ENCODE measurements around the gene TMCO4.
A peak's percentile ranks its signal among the peaks of the same experiment; 100 is the strongest.

Gene TMCO4

DNA sequence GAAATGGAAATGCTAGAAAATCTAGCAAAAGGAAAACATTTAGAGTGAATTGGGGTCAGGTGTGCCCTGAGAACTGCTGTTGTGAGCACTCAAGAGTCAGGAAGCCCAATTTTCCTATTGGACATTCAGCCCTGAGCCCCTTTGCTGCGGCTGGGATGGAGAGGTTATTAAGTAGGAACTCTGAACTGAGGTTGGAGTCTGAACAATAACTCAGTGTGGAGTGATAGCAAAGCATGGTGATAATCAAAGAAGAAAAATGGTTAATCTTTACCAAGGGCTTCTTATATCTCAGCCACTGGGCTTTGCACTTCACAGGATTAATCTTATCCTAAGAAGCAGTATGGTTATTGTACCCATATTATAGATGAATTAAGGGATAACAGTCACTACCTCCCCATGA, 52.0 kb downstream of the TMCO4 start:
- no peak for DNase-seq (ENCODE audit: low spot score)

DNA sequence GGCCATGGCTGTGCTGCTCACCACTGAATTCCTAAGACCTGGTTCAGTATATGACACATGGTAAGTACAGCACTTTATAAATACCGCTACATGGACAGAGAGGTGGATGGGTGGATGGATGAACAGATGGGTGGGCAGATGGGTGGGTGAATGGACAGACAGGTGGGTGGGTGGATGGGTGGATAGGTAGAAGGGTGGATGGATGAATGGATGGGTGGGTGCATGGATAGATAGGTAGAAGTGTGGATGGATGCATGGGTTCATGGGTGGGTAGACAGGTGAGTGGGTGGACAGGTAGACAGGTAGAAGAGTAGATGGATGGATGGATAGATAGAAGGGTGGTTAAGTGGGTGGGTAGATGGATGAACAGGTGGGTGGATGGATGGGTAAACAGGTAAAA, 54.8 kb downstream of the TMCO4 start:
- no peak for DNase-seq (ENCODE audit: low spot score)

GRCh38 chr1:19744335-19744743, 55.4 kb downstream of the TMCO4 start:
- DNase-seq (ENCODE audit: low spot score) = peak; percentile 22

GRCh38 chr1:19743793-19744192, 55.9 kb downstream of the TMCO4 start:
- DNase-seq (ENCODE audit: low spot score) = no peak

- DNase-seq (ENCODE audit: low spot score) = no peak
Observed at GRCh38 chr1:19743180-19743579, 56.5 kb downstream of the TMCO4 start.

GRCh38 chr1:19739628-19740027, 60.1 kb downstream of the TMCO4 start:
- DNase-seq (ENCODE audit: low spot score) = no peak

DNA sequence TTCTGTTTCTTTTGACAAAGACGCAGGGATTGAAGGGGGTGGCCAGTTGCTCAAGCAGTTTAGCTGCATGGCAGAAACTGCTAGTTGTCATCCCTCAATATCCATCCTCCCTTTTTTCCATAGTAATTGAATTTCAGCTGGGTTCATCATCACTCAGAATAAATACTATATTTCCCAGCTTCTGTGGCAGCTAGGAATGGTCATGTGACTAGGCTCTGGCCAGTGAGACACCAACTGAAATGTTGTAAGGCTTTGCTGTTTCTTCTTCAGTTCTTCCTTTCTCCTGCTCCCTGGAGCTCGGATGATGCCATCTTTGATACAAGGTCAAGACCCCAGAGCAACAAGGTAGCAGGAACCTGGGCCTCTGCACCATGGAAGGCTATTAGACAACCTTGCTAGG, 61.0 kb downstream of the TMCO4 start:
- no peak for DNase-seq (ENCODE audit: low spot score)

- no peak for DNase-seq (ENCODE audit: low spot score)
Observed at GRCh38 chr1:19738076-19738475, 61.6 kb downstream of the TMCO4 start.

DNA sequence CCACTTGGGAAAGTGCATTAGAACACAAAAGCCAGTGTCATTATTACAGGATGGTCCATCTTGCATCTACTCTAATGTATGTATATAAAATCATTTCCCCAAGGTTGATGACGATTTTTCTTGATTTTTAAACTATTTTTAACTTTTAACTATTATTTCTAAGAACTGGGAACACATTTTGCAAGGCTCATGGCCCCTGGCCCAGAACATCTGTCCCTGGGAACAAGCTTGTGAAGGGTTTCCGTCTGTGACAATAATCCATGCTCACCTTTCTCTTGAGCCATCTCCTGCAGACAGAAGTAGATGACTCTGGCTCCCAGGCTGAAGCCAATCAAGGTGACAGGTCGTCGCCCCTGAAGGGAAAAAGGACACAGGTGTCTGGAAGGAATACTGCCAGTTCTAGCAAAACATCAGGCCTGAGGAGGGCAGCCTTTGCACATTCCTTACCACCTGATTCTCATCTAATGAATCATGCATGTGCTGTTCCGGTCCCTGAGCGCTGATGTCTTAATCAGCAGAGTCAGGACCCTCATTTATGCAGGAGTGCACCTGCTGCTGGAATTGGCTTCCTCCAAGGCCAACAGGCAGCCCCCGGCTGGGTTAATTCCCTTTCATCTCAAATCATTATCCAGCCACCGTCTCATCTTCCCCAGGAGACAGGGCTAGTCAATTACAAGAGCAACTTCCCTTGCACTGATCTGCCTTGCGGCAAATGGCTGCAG, 62.5 kb downstream of the TMCO4 start:
- no peak for DNase-seq (ENCODE audit: low spot score)

- peak; percentile 99 for DNase-seq (ENCODE audit: low spot score)
Observed at GRCh38 chr1:19735440-19736127, 64.1 kb downstream of the TMCO4 start.

- DNase-seq (ENCODE audit: low spot score) = peak; percentile 53
Observed at GRCh38 chr1:19734472-19734999, 65.2 kb downstream of the TMCO4 start.

GRCh38 chr1:19734056-19734455, 65.7 kb downstream of the TMCO4 start:
- no peak for DNase-seq (ENCODE audit: low spot score)

DNA sequence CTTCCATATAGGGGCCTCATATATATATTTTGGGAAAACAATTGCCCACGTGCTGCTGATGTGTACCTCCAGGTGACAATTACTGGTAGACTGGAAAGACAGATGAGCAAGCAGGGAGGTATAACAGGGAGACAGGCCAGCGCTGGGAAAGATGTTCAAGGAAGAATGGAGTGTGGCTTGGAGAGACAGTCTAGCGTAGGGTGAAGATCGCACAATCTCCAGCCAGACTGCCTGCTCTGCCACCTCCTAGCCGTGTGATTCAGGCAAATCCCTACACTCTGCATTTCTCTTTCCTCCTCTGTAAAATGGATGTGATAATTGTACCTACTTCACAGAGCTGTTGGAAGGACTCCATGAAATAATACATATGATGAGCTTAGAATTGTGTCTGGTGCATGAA, 66.1 kb downstream of the TMCO4 start:
- DNase-seq (ENCODE audit: low spot score) = no peak

- DNase-seq (ENCODE audit: low spot score) = no peak
Observed at GRCh38 chr1:19731311-19731821, 68.3 kb downstream of the TMCO4 start.

- DNase-seq (ENCODE audit: low spot score) = no peak
Observed at GRCh38 chr1:19730793-19731192, 68.9 kb downstream of the TMCO4 start.

DNA sequence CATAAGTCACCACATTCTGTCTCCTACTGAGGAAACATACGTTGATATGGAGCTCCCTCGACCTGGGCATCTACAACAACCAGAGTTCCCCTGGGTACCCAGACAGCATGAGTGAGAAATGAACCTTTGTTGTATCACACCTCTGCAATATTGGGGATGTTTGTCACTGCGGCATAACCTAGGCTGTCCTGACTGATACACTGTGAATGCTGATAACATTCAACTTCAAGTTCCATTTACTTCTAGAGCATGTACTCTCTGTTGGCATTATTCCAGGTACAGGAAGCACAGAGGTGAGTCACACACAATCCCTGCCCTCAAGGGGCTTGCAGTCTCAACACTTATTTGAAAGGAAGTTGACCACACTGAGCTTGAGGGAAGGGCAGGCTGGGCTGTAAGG, 69.5 kb downstream of the TMCO4 start:
- no peak for DNase-seq (ENCODE audit: low spot score)

GRCh38 chr1:19728413-19729145, 71.1 kb downstream of the TMCO4 start:
- DNase-seq (ENCODE audit: low spot score) = no peak

GRCh38 chr1:19725606-19726005, 74.1 kb downstream of the TMCO4 start:
- DNase-seq (ENCODE audit: low spot score) = no peak

DNA sequence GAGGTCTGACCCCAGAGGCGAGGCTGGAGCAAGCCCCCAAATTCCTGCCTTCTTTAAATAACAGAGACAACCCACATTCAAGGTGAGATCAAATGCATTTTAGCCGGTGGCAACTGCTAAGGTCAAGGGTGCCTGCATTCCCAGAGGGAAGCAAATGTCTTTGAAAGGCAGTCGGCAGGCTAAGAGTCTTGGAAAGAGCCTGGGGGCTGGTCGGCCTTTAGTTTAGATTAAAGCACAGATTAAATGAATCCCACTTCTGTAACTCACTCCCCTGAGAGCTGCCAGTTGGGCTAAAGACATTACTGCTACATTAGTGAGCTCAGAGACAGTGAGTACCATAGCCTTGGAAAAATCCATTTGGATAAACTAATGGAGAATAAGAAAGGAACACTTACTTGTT, 75.8 kb downstream of the TMCO4 start:
- no peak for DNase-seq (ENCODE audit: low spot score)

- DNase-seq (ENCODE audit: low spot score) = no peak
Observed at GRCh38 chr1:19720973-19721372, 78.7 kb downstream of the TMCO4 start.

DNA sequence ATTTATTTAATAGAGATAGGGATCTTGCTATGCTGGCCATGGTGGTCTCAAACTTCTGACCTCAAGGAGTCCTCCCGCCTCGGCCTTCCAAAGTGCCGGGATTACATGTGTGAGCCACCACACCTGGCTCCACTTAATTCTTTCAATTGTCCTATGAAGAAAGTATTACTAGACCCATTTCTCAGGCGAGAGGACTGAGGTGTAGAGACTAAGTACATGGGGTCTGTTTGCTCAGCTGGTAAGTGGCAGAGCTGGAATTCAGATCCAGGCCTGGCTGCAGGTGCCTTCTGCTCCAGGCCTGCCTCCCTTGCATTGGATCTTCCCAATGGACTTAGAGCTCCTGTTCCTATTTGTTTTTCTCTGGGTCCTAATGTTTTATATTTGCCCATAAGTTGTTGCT, 79.5 kb downstream of the TMCO4 start:
- no peak for DNase-seq (ENCODE audit: low spot score)

DNA sequence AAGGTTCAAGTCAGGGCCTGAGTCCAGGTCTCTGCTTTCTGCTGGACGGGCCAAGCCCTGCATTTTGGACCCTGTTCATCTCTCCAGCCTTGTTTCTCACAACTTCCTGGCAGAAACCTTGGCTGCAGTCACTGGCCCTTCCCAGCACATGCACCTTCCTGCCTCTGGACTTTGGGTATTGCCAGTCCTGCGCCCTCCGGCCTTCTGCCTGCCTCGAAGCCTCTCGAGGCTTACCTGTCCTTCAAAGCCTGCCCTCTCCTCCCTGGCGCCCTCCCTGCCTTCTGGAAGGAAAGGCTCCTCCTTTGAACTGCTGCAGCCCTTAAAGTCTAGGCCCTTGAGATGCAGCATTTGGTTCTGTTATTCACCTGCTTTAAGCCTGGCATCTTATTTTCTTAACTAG, 82.2 kb downstream of the TMCO4 start:
- DNase-seq (ENCODE audit: low spot score) = no peak

All from AG08395 (cell line).